ENCODE measurements around the gene TMEM106C. TPM values are rescaled to one million over a fixed set of nuclear protein-coding genes. Genes with fewer than 3 reads are reported as not detected.

Gene TMEM106C
- polyA plus RNA-seq, 1 donor = 45.8 TPM

- DNase-seq = no peak
Observed at GRCh38 chr12:47997321-47997720, 33.9 kb downstream of the TMEM106C start.

- no peak for DNase-seq
Observed at GRCh38 chr12:47999816-48000215, 36.4 kb downstream of the TMEM106C start.

- DNase-seq = no peak
Observed at GRCh38 chr12:48000878-48001504, 37.6 kb downstream of the TMEM106C start.

- peak; percentile 65 for DNase-seq
Observed at GRCh38 chr12:48001505-48002413, 38.4 kb downstream of the TMEM106C start.

- no peak for DNase-seq
Observed at GRCh38 chr12:48002414-48002730, 39.0 kb downstream of the TMEM106C start.

GRCh38 chr12:48002773-48003218, 39.4 kb downstream of the TMEM106C start:
- peak; percentile 81 for DNase-seq

GRCh38 chr12:48003226-48004052, 40.0 kb downstream of the TMEM106C start:
- DNase-seq = no peak

- DNase-seq = no peak
Observed at GRCh38 chr12:48004053-48004941, 40.9 kb downstream of the TMEM106C start, which contains the start of gene COL2A1. TSS of gene COL2A1 (minus strand) at chr12:48004476. CDS start at chr12:48004321, 155 bp downstream.

- no peak for DNase-seq
Observed at GRCh38 chr12:48005001-48005749, 41.8 kb downstream of the TMEM106C start.

- no peak for DNase-seq
Observed at GRCh38 chr12:48005750-48006021, 42.3 kb downstream of the TMEM106C start.

- DNase-seq = no peak
Observed at GRCh38 chr12:48007206-48007605, 43.8 kb downstream of the TMEM106C start.

- DNase-seq = no peak
Observed at GRCh38 chr12:48008349-48008748, 45.0 kb downstream of the TMEM106C start.

- DNase-seq = no peak
Observed at GRCh38 chr12:48008950-48009349, 45.6 kb downstream of the TMEM106C start.

GRCh38 chr12:48009471-48009870, 46.1 kb downstream of the TMEM106C start:
- DNase-seq = no peak

GRCh38 chr12:48010366-48010970, 47.1 kb downstream of the TMEM106C start:
- no peak for DNase-seq

- no peak for DNase-seq
Observed at GRCh38 chr12:48012070-48012469, 48.7 kb downstream of the TMEM106C start.

- DNase-seq = no peak
Observed at GRCh38 chr12:48013287-48013686, 49.9 kb downstream of the TMEM106C start.

GRCh38 chr12:48015129-48015528, 51.7 kb downstream of the TMEM106C start:
- no peak for DNase-seq

GRCh38 chr12:48015954-48016353, 52.6 kb downstream of the TMEM106C start:
- no peak for DNase-seq

- DNase-seq = no peak
Observed at GRCh38 chr12:48016373-48017020, 53.1 kb downstream of the TMEM106C start.
